GM12878 (cell line): ENCODE measurements around the gene CCDC97. TPM values are rescaled to one million over a fixed set of nuclear protein-coding genes. Genes with fewer than 3 reads are reported as not detected.

Experiments
- ATF7 ChIP-seq: fragments of 450-650 bp; IDR thresholded peaks from 2 replicates; pipeline ENCODE4 v1.6.1; 2016; ENCODE audit warnings: low read depth, mild to moderate bottlenecking
- BCL3 ChIP-seq: IDR thresholded peaks from 2 replicates; pipeline ENCODE4 v1.6.1; 2011; ENCODE audit warnings: borderline replicate concordance, low read depth, mild to moderate bottlenecking, moderate library complexity, low read length; ENCODE audit not compliant: insufficient read depth, poor library complexity, severe bottlenecking
- BHLHE40 ChIP-seq, 2 experiments: fragments of 450-650 bp in 1 of 2; IDR thresholded peaks; 2 replicates each; pipeline ENCODE4 v1.6.1; 2011 to 2017; ENCODE audit warnings: low read depth in 2 of 2, borderline replicate concordance in 1 of 2, improper control_type of control experiment in 1 of 2, low read length in 1 of 2, mild to moderate bottlenecking in 1 of 2
- CHD4 ChIP-seq: fragments of 200-600 bp; sonication (generic); IDR thresholded peaks from 2 replicates; pipeline ENCODE4 v1.6.1; 2016; ENCODE audit warnings: mild to moderate bottlenecking
- CREB1 ChIP-seq: IDR thresholded peaks from 2 replicates; pipeline ENCODE4 v1.6.1; 2012; ENCODE audit warnings: low read depth, mild to moderate bottlenecking, inconsistent platforms
- HDAC6 ChIP-seq: fragments of 200-600 bp; sonication (generic); IDR thresholded peaks from one replicate; pipeline ENCODE4 v1.8.0; 2017; ENCODE audit warnings: antibody characterized with exemption; ENCODE audit not compliant: unreplicated experiment
- JUNB ChIP-seq: IDR thresholded peaks from 2 replicates; pipeline ENCODE4 v1.6.1; 2016; ENCODE audit warnings: antibody characterized with exemption, mild to moderate bottlenecking
- KAT2A ChIP-seq: conservative IDR thresholded peaks from 2 replicates; pipeline ENCODE4 v1.6.1; 2011; ENCODE audit warnings: low read depth, low read length; ENCODE audit not compliant: control insufficient read depth
- MYB ChIP-seq: fragments of 150-350 bp; IDR thresholded peaks from 2 replicates; pipeline ENCODE4 v1.6.1; 2014; ENCODE audit warnings: mild to moderate bottlenecking, low read depth, low read length, borderline replicate concordance
- NFIC ChIP-seq: IDR thresholded peaks from 2 replicates; pipeline ENCODE4 v1.6.1; 2012; ENCODE audit warnings: low read depth, mild to moderate bottlenecking, inconsistent platforms, low read length, moderate library complexity
- NKRF ChIP-seq: fragments of 450-650 bp; conservative IDR thresholded peaks from 2 replicates; pipeline ENCODE4 v1.6.1; 2017; ENCODE audit warnings: mild to moderate bottlenecking, moderate library complexity
- PKNOX1 ChIP-seq: fragments of 450-650 bp; IDR thresholded peaks from 2 replicates; pipeline ENCODE4 v1.6.1; 2016; ENCODE audit warnings: mild to moderate bottlenecking
- RAD21 ChIP-seq: IDR thresholded peaks from 2 replicates; pipeline ENCODE4 v1.6.1; 2011; ENCODE audit warnings: mild to moderate bottlenecking, low read depth, low read length, moderate library complexity; ENCODE audit not compliant: insufficient read depth
- RB1 ChIP-seq: fragments of 450-650 bp; formaldehyde crosslinking; IDR thresholded peaks from 2 replicates; pipeline ENCODE4 v1.6.1; 2017; ENCODE audit warnings: mild to moderate bottlenecking, borderline replicate concordance
- SKIL ChIP-seq: fragments of 450-650 bp; IDR thresholded peaks from 2 replicates; pipeline ENCODE4 v1.6.1; 2017; ENCODE audit warnings: mild to moderate bottlenecking, low read depth, inconsistent platforms; ENCODE audit not compliant: poor library complexity, severe bottlenecking
- TAF1 ChIP-seq: IDR thresholded peaks from 2 replicates; pipeline ENCODE4 v1.6.1; 2011; ENCODE audit warnings: mild to moderate bottlenecking, low read depth, low read length, borderline replicate concordance
- TCF12 ChIP-seq: IDR thresholded peaks from 2 replicates; pipeline ENCODE4 v1.6.1; 2011; ENCODE audit warnings: low read depth, mild to moderate bottlenecking, low read length
- TCF3 ChIP-seq: IDR thresholded peaks from 2 replicates; pipeline ENCODE4 v1.6.1; 2012; ENCODE audit warnings: low read depth, mild to moderate bottlenecking, low read length, borderline replicate concordance; ENCODE audit not compliant: insufficient read depth
- USF1 ChIP-seq: IDR thresholded peaks from 2 replicates; pipeline ENCODE4 v1.6.1; 2011; ENCODE audit warnings: borderline replicate concordance, low read depth, mild to moderate bottlenecking, moderate library complexity, mixed read lengths, low read length; ENCODE audit not compliant: insufficient read depth; ENCODE audit errors: extremely low read length
- USF2 ChIP-seq: IDR thresholded peaks from 2 replicates; pipeline ENCODE4 v1.6.1; 2011; ENCODE audit warnings: low read depth, low read length, improper control_type of control experiment, borderline replicate concordance
- ZNF622 ChIP-seq: fragments of 450-650 bp; IDR thresholded peaks from 2 replicates; pipeline ENCODE4 v1.6.1; 2017; ENCODE audit warnings: mild to moderate bottlenecking, inconsistent platforms
- polyA plus RNA-seq, 11 experiments: library from polyadenylated mRNA; depleted of rRNA in 4 of 11; unstranded in 6 of 11; stranded (reverse) in 5 of 11; fragments of >200 nt; fragmentation: Nextera tagmentation in 4 of 11; fragmentation: Illumina TruSeq in 1 of 11; extraction: Ambion mirVana in 4 of 11; extraction: Trizol in 1 of 11; gene quantifications; 1 replicate in 1 of 11; 2 replicates in 10 of 11; pipeline versions ENCODE4 v1.2.1 to v1.2.3, GENCODE V29; 2011 to 2016; ENCODE audit warnings: inconsistent platforms in 2 of 11, missing spikeins in 2 of 11, low read depth in 1 of 11
- total RNA-seq, 4 experiments: library from RNA; depleted of rRNA in 3 of 4; stranded (reverse); fragments of >200 nt in 3 of 4; fragmentation: Illumina TruSeq in 1 of 4; extraction: Trizol in 1 of 4; gene quantifications; 2 replicates each; pipeline versions ENCODE4 v1.2.1 to v1.2.3, GENCODE V29; 2013 to 2021

The CCDC97 gene
- total and polyA plus RNA-seq, 10 of the 15 experiments (the other 5 are each of a cell fraction or from before 2014, with no cell fraction given) = 1.8 to 34.1 (median 18.8) TPM

GRCh38 chr19:41297628-41298347 lies 12.2 kb upstream of the CCDC97 start (continued):
- TF ChIP-seq NKRF (no peak), TCF12 (peak; percentile 68), ZNF622 (no peak), BHLHE40 (IDR thresholded peaks at IDR 0.05; ENCODE audit: borderline replicate concordance in 1 of 2, low read depth in 2 of 2, low read length in 1 of 2) (peak; percentile 75 to 84), HDAC6 (no peak), CREB1 (peak; percentile 93), USF1 (peak; percentile 9), BCL3 (no peak), TCF3 (peak; percentile 62; the same call in 1 of the 2 replicates), RAD21 (peak; percentile 33; the same call in 1 of the 2 replicates), MYB (no peak), KAT2A (no peak), RB1 (no peak), PKNOX1 (peak; percentile 68), ATF7 (peak; percentile 81), TAF1 (no peak), NFIC (no peak), USF2 (no peak), SKIL (no peak), JUNB (no peak), CHD4 (no peak)
